HG02885 (cell line): ENCODE measurements around the gene DPYD.
"Not testable (repeated sequence)": the region's sequence is repeated elsewhere in the genome, so short reads cannot be mapped to it uniquely, and the experiment has no call there.

ENCODE experiments used
- ATAC-seq: cut with Tn5 transposase; IDR thresholded peaks from one replicate; pipeline ENCODE4 v1.9.1; 2021; ENCODE audit warnings: mild to moderate bottlenecking; ENCODE audit not compliant: unreplicated experiment, poor library complexity

The DPYD gene

GRCh38 chr1:97254731-97255463 lies 665.9 kb downstream of the DPYD start:
- ATAC-seq, result no peak

GRCh38 chr1:97252925-97253324 lies 667.9 kb downstream of the DPYD start:
- ATAC-seq, result no peak

- no peak for ATAC-seq
Measured at GRCh38 chr1:97252076-97252475, 668.8 kb downstream of the DPYD start.

GRCh38 chr1:97247196-97247595 lies 673.6 kb downstream of the DPYD start:
- no peak for ATAC-seq

GRCh38 chr1:97245682-97246081 lies 675.2 kb downstream of the DPYD start:
- no peak for ATAC-seq

- ATAC-seq, result no peak
Measured at GRCh38 chr1:97245026-97245425, 675.8 kb downstream of the DPYD start.

- peak; percentile 65 for ATAC-seq
Measured at GRCh38 chr1:97243973-97244560, 676.8 kb downstream of the DPYD start.

- no peak for ATAC-seq
Measured at GRCh38 chr1:97238816-97239215, 682.0 kb downstream of the DPYD start.

- ATAC-seq, result not testable (repeated sequence)
Measured at GRCh38 chr1:97231354-97231753, 689.5 kb downstream of the DPYD start.

GRCh38 chr1:97212671-97213070 lies 708.2 kb downstream of the DPYD start:
- no peak for ATAC-seq

- ATAC-seq, result no peak
Measured at GRCh38 chr1:97210307-97210706, 710.5 kb downstream of the DPYD start.

- no peak for ATAC-seq
Measured at GRCh38 chr1:97209381-97209957, 711.4 kb downstream of the DPYD start.

GRCh38 chr1:97207868-97208267 lies 713.0 kb downstream of the DPYD start:
- ATAC-seq, result no peak

- ATAC-seq, result no peak
Measured at GRCh38 chr1:97204468-97204867, 716.4 kb downstream of the DPYD start.

- no peak for ATAC-seq
Measured at GRCh38 chr1:97202481-97203380, 718.1 kb downstream of the DPYD start.

- no peak for ATAC-seq
Measured at GRCh38 chr1:97201641-97202040, 719.2 kb downstream of the DPYD start.

GRCh38 chr1:97200595-97200994 lies 720.2 kb downstream of the DPYD start:
- ATAC-seq, result no peak

- no peak for ATAC-seq
Measured at GRCh38 chr1:97196825-97197516, 723.9 kb downstream of the DPYD start.

GRCh38 chr1:97192872-97193572 lies 727.8 kb downstream of the DPYD start:
- ATAC-seq, result no peak

GRCh38 chr1:97190326-97190725 lies 730.5 kb downstream of the DPYD start:
- ATAC-seq, result no peak
